NCI-H2171 treated with DMSO at 0.1 percent for 48 hours (cell line): ENCODE measurements around the gene KRTAP4-9.
"Not testable (repeated sequence)": the region's sequence is repeated elsewhere in the genome, so short reads cannot be mapped to it uniquely, and the experiment has no call there.

Source experiments
- DNase-seq: peaks from one replicate; lab custom pipeline; 2025; lab: John Stamatoyannopoulos, UW

The KRTAP4-9 gene

DNA sequence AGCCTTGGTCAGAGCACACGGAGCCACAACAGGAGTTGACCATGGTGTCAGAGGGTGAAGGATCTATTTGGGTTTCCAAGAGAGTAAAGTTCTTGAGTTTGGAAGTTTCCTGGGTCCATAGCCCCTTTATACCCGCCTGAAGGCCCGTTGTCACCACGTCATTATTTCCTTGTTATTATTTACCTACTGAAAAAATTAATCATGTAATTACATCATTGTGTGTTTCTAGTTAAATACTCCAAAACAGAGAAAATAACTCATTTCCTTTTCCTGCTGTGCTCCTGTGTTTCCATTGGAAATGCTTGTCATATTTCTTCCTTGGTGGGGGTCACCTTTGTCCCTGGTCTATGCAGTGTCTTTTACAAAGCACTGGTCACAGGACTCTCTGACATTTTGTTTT lies 7.1 kb upstream of the KRTAP4-9 start, which contains the start of gene KRTAP4-8:
Gene KRTAP4-8 (minus strand): TSS at position 101 of the 400 bp plus-strand sequence. CDS start 58 bp downstream, at position 43.
- DNase-seq = no peak

DNA sequence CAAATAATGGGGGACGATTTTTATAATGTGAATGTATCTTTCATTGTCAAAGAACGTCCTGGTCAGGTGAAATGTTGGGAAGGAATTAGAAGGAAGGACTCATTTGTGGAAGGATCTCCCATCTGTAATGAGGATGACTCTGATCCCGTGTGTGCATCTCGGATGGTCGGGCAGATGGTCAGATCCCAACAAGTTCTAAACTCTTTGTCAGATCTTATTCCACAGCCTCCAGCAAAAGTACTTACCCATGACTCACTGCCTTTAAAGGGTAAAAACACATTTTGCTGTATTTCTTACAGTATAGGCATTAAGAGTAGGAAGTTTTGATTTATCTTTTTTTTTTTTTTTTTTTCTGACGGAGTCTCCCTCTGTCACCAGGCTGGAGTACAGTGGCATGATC lies 6.7 kb upstream of the KRTAP4-9 start:
- DNase-seq = no peak

DNA sequence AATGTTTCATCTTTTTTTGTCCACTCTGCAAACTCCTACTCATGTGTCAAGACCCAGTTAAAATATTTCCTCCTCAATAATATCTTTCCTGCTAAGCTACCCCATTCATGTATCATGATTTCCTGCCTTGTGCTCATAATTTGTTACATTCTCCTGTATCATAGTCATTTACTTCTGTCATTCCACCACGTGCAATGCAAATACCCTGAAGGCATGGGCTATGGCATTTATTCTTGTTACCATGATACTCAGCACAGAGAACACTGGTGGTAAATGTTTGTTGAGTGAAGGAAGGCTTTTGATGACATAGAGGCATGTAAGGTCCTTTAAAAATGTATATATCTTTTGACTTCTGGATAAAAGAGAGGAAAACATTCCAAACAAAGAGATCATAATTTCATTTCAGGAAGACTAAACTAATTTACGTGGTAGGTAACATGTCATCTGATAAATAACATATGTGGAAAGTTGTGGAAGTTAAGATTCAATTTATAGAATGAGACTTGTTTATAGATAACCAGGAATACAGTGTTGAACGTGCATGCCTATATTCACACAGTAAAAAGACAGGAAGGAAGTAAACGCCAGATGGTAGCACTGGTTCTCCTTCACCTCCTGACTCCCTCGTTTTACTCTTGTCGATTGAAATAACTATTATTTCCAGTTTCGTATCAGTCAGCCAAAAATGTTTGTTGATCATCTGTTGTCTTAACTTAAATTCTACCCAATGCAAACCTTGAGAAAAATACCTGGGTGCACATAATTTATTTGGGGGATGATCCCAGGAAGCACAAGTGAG lies 5.3 kb upstream of the KRTAP4-9 start:
- not testable (repeated sequence) for DNase-seq

DNA sequence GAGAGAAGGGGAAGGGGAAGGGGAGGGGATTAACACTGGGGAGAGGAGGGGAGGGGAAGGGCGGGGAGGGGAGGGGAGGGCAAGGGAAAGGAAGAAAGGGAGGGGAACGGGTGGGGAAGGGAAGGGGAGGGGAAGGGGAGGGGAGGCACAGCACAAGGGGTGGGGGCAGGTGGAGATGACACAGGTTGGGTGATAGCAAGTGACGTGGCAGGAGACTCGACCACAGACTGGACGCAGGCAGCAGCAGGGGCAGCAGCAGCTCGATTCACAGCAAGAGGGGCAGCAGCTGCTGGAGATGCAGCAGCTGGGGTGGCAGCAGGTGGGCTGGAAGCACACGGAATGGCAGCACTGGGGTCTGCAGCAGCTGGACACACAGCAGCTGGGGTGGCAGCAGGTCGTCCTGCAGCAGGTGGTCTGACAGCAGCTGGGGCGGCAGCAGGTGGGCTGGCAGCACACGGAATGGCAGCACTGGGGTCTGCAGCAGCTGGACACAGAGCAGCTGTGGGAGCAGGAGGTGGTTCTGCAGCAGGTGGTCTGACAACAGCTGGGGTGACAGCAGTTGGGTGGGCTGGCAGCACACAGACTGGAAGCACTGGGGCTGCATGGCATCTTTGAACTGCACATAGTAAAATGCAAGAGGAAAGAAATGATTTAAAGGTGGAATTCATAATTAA lies 3.5 kb upstream of the KRTAP4-9 start, which contains the start of gene KRTAP4-16:
Gene KRTAP4-16 (minus strand): TSS at position 624 of the 674 bp plus-strand sequence. CDS start 0 bp downstream, at position 624.
- no peak for DNase-seq

DNA sequence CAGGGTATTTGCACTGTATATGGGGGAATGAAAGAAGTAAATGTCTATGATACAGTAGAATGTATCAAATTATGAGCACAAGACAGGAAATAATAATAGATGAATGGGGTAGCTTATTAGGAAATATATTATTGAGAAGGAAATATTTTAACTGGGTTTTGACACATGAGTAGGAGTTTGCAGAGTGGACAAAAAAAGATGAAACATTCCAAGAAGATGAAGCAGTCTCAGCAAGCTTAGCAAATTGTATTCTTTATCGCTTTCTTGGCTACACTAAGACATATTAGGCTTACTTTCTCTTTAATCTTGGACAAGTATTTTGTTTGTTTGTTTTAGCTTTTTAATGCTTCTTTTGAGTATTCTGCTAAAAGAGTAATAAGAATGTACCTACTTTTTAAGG lies 1.3 kb upstream of the KRTAP4-9 start:
- DNase-seq = no peak

DNA sequence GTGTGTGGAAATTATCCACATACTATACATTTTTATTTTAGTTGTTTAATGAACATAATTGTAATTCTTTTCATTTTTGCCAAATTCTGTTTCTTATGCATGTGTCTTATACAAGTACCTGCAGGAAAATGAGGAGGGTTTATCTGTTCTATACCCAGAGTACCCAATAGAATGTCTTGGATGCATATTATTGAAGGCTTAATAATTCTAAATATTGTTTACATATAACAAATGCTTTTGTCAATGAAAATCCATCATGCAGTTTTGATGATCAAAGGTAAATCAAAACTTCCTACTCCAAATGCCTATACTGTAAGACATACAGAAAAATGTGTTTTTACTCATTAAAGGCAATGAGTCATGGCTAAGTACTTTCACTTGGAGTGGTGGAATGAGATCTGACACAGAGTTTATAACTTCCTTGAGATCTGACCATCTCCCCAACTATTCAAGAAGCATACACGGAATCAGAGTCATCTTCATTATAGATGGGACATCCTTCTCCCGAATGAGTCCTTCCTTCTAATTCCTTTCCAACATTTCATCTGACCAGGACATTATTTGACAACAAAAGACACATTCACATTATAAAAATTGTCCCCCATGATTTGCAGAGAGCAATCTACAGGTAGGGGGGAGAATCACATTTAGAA lies 677 bp upstream of the KRTAP4-9 start:
- not testable (repeated sequence) for DNase-seq

DNA sequence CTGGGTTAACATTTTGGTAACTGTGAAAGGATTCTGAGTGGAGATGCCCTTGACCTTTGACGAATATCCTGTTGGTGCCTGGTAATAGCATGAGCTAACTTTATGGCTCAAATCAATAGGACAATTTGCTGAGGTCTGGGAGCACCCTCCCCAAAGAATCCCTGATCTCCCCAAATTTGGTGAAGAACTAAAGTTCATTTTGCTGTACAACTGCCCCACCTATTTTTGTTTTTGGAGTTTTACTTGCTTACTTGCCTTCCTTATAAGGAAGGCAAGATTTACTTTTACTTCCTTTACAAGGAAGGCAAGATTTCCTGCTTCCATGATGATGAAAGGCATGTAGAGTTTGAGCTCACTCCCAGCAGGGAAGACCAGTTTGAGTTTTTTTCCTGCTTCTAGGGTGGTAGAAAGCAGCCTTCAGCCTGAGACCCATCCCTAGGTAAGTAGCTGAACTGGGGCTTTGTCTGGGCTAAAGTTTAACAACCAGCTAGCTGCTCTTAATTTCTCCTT lies 2.8 kb downstream of the KRTAP4-9 start:
- no peak for DNase-seq

DNA sequence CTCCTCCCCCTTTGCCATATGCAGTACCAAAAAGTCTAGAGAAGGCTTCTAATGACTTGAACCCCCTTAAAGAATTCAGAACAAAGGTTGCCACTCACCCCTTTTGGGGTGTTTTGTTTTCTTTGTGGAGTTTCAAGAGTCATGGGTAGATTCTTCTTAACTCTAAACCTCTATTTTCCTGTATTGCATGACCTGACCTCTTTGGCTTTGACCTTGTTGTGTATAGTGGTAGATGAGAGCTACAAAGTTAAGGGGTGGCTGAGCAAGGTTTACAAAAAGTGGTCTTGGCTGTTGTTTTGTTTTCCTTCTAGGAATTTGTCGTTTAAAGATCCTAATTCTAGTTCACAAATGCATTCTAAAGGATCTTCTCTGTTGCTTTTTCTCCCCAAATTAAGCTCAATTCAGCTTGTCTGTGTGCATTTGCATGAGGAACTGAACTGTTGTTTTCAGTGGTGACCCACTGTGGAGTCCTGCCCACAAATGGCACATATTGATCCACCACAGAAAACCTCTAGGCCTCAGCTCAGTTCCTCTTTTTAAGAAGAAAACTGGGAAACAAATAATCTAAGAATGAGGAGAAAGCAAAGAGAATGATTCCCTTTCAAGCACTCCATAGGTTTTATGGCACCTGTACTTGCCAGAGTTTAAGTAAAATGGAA lies 3.7 kb downstream of the KRTAP4-9 start:
- DNase-seq = not testable (repeated sequence)

DNA sequence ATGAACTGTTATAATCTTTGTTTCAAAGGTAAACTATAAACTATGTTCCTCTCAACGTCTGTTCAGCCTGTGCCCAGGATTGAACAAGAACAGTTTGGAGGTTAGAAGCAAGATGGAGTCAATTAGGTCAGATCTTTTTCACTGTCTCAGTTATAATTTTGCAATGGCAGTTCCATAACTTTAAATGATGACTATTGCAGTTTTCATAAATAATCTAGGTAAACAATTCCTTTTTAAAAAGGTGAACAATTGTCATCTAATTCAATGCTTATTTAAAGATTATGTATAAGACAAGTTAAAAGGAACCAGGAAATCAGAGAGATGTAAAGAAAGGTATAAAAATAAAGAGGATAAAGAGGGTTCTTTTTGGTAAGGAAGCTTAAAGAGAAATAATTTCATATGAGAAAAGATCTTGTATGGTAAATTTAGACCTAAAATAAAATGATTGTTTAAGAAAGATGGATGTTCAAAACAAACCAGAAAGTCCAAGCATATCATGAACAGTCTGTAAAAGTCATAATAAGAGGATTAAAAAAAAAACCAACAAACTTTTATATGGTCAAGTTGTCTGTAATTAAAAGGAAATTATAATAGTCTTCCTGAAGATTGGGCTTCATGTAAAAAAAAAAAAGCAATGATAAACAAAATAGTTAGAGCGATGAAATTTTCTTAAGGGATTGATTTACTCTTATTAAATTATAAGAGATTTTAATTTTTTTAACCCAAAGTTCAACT lies 6.1 kb downstream of the KRTAP4-9 start:
- DNase-seq = no peak

DNA sequence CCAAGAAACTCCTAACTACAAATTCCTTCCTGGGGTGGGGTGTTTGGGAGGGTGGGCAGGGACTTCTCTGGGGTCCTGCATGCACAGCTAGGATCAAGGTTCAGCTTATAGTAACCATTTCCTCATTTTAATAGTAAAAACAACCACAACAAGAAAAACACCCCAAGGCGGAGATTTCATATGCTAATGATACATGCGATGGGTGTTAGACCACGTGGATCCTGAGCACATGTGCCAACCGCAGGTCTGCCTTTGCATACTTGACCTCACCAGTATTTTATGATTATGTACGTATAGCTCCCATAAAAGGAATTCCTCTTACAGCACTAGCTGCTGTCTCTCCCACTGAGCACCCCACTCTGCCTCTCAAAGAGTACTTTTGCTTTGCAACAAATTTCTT lies 11.1 kb downstream of the KRTAP4-9 start:
- no peak for DNase-seq

DNA sequence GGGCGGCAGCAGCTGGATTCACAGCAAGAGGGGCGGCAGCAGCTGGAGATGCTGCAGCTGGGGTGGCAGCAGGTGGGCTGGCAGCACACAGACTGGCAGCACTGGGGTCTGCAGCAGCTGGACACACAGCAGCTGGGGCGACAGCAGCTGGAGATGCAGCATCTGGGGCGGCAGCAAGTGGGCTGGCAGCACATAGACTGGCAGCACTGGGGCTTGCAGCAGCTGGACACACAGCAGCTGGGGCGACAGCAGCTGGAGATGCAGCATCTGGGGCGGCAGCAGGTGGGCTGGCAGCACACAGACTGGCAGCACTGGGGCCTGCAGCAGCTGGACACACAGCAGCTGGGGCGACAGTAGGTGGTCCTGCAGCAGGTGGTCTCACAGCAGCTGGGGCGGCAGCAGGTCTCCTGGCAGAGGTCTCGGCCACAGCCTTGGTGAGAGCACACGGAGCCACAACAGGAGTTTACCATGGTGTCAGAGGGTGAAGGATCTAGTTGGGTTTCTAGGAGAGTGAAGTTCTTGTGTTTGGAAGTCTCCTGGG lies 12.7 kb downstream of the KRTAP4-9 start, which contains the start of gene KRTAP4-11:
Gene KRTAP4-11 (minus strand): TSS at position 528 of the 541 bp plus-strand sequence. CDS start 58 bp downstream, at position 470.
- not testable (repeated sequence) for DNase-seq

DNA sequence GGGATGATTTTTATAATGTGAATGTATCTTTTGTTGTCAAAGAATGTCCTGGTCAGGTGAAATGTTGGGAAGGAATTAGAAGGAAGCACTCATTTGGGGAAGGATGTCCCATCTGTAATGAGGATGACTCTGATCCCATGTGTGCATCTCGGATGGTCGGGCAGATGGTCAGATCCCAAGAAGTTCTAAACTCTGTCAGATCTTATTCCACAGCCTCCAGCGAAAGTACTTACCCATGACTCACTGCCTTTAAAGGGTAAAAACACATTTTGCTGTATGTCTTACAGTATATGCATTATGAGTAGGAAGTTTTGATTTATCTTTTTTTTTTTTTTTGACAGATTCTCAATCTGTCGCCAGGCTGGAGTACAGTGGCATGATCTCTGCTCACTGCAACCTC lies 13.5 kb downstream of the KRTAP4-9 start:
- DNase-seq = no peak

DNA sequence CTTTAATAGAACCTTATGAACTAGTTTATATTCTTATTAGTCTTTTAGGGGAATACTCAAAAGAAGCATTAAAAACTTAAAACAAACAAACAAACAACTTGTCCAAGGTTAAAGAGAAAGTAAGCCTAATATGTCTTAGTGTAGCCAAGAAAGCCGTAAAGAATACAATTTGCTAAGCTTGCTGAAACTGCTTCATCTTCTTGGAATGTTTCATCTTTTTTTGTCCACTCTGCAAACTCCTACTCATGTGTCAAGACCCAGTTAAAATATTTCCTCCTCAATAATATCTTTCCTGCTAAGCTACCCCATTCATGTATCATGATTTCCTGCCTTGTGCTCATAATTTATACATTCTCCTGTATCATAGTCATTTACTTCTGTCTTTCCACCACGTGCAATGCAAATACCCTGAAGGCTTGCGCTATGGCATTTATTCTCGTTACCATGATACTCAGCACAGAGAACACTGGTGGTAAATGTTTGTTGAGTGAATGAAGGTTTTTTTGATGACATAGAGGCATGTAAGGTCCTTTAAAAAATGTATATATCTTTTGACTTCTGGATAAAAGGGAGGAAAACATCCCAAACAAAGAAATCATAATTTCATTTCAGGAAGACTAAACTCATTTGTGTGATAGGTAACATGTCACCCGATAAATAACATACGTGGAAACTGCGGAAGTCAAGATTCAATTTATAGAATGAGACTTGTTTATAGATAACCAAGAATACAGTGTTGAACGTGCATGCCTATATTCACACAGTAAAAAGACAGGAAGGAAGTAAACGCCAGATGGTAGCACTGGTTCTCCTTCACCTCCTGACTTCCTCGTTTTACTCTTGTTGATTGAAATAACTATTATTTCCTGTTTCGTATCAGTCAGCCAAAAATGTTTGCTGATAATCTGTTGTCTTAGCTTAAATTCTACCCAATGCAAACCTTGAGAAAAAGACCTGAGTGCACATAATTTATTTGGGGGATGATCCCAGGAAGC lies 14.8 kb downstream of the KRTAP4-9 start:
- DNase-seq = not testable (repeated sequence)

DNA sequence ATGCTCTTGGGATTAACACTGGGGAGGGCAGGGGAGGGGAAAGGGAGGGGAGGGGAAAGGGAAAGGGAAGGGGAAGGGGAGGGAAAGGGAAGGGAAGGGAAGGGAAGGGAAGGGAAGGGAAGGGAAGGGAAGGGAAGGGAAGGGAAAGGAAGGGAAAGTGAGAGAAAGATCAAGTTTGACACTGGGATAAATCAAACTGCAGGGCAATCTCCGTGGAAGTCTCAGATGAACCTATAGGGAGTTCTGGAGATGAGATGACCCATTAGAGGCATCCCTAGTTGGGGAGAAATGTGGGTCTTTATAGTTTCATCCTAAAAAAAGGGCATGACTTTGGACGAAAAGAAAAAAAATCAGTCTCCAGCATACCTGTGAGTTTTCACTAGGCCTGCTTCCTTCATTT lies 16.6 kb downstream of the KRTAP4-9 start:
- DNase-seq = no peak

DNA sequence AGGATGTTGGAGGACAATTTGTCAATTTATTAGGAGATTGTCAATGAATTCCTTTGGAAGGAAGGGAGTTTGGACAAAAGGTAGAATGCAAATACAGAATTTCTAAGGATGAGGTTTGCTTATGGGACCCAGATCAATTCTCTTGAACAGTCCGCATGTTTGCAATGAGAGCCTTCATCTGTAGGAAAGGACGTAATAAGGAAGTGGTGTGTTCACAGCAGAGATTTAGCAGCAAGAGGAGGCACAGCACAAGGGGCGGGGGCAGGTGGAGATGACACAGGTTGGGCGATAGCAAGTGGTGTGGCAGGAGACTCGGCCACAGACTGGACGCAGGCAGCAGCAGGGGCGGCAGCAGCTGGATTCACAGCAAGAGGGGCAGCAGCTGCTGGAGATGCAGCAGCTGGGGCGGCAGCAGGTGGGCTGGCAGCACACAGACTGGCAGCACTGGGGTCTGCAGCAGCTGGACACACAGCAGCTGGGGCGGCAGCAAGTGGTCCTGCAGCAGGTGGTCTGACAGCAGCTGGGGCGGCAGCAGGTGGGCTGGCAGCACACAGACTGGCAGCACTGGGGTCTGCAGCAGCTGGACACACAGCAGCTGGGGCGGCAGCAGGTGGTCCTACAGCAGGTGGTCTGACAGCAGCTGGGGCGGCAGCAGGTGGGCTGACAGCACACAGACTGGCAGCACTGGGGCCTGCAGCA lies 18.3 kb downstream of the KRTAP4-9 start:
- not testable (repeated sequence) for DNase-seq

DNA sequence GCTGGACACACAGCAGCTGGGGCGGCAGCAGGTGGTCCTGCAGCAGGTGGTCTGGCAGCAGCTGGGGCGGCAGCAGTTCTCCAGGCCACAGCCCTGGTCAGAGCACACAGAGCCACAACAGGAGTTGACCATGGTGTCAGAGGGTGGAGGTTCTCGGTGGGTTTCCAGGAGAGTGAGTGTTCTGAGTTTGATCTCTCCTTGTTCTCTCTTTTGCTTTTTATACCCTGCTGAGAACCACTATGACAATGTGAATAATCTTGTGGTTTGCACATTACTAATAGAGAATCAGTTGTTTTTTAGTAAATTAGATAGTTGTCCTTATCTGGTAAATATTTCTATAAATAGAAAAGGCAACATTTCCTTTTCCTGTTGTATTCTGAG lies 18.8 kb downstream of the KRTAP4-9 start, which contains the start of gene KRTAP4-12:
Gene KRTAP4-12 (minus strand): TSS at position 192 of the 381 bp plus-strand sequence. CDS start 60 bp downstream, at position 132.
- DNase-seq = not testable (repeated sequence)

DNA sequence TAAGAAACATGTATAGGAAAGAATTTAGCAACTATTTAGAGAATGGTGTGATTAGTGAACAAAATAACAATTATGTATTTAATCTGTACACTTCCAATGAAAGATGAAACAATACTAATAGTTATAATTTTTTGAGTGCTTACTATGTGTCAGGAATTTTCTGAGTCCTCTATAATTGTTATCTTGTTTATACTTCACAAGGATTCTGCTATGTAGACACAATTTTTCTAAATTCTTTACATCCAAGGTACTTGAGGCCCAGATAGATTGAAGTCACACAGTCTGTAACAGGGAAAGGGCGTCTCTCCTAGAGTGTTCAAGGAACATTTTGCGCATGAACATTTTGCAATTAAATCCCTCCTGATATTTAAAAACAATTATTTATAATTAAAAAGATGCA lies 19.9 kb downstream of the KRTAP4-9 start:
- no peak for DNase-seq

DNA sequence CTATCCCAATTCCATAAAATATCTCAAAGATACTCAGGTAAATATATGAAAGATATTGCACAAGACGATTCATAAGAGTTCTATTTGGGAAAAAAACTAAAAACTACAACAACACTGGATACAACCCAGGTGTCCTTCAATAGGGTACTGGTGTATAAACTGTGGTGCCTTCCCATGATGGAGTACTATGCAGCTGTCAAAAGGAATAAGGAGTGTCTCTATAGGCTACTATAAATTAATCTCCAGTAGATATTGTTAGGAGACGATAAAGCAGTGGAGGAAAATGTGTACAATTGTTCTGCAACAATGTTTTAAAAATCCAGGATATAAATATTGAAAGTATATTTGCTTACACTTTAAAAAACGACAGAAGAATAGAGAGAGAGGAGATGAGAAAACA lies 21.2 kb downstream of the KRTAP4-9 start:
- DNase-seq = no peak

DNA sequence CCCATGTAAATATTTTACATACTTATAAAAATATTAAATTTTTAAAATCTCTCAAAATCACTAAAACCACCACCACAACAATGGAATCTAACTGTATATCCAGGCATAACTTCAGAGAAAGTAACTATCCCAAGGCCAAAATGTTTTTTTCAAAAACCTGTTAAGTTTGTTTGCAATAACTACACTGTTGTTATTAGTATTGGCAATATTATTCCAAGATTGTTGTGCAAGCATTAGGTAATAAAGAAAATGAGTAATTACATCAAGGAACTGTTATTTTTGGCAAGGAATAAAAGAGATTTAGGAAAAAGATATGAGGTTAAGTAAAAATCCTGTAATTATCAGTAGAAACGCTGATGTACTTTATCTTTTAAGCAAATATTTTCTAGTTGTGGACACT lies 22.2 kb downstream of the KRTAP4-9 start:
- DNase-seq = no peak
